MM.1S (cell line): ENCODE data around the gene CTCFL.

Experiments used
- DNase-seq: peaks from one replicate; pipeline ENCODE4 v3.0.0-alpha.2; 2015
- H2AFZ ChIP-seq: fragments of 300-600 bp; sonication (generic); 2 replicates; pipeline ENCODE4 v1.6.0; 2016; ENCODE audit warnings: antibody characterized with exemption, low read length
- H3F3A ChIP-seq: fragments of 300-600 bp; sonication (generic); 2 replicates; pipeline ENCODE4 v1.6.1; 2016; ENCODE audit warnings: mild to moderate bottlenecking, antibody characterized with exemption, low read length, moderate library complexity, mixed read lengths; ENCODE audit not compliant: insufficient read depth
- H3K27ac ChIP-seq: fragments of 300-600 bp; sonication (generic); 2 replicates; pipeline ENCODE4 v1.5.1; 2016; ENCODE audit warnings: mild to moderate bottlenecking, low read length
- H3K27me3 ChIP-seq: fragments of 300-600 bp; sonication (generic); replicated peaks from 2 replicates; pipeline ENCODE4 v1.6.0; 2016; ENCODE audit warnings: low read length; ENCODE audit not compliant: insufficient read depth
- H3K36me3 ChIP-seq: fragments of 300-600 bp; sonication (generic); replicated peaks from 2 replicates; pipeline ENCODE4 v1.6.1; 2016; ENCODE audit warnings: mild to moderate bottlenecking, low read length, mixed read lengths; ENCODE audit not compliant: insufficient read depth
- H3K4me1 ChIP-seq: fragments of 300-600 bp; sonication (generic); 2 replicates; pipeline ENCODE4 v1.6.1; 2016; ENCODE audit warnings: low read length, mixed read lengths
- H3K4me2 ChIP-seq: fragments of 300-600 bp; sonication (generic); 2 replicates; pipeline ENCODE4 v1.6.0; 2016; ENCODE audit warnings: low read depth, low read length
- H3K4me3 ChIP-seq: fragments of 300-600 bp; sonication (generic); 2 replicates; pipeline ENCODE4 v1.5.1; 2016; ENCODE audit warnings: low read length, mixed read lengths
- H3K79me2 ChIP-seq: fragments of 300-600 bp; sonication (generic); 2 replicates; pipeline ENCODE4 v1.6.1; 2016; ENCODE audit warnings: mixed run types, low read length, mixed read lengths
- H3K9ac ChIP-seq: fragments of 300-600 bp; sonication (generic); 2 replicates; pipeline ENCODE4 v1.6.1; 2016; ENCODE audit warnings: low read length, mixed read lengths
- H3K9me2 ChIP-seq: fragments of 300-600 bp; sonication (generic); replicated peaks from 2 replicates; pipeline ENCODE4 v1.6.1; 2016; ENCODE audit warnings: mild to moderate bottlenecking, low read length, mixed read lengths; ENCODE audit not compliant: insufficient read depth
- H3K9me3 ChIP-seq: fragments of 300-600 bp; sonication (generic); replicated peaks from 2 replicates; pipeline ENCODE4 v1.6.1; 2016; ENCODE audit warnings: mild to moderate bottlenecking, low read length, mixed read lengths; ENCODE audit not compliant: insufficient read depth
- H4K20me1 ChIP-seq: fragments of 300-600 bp; sonication (generic); 2 replicates; pipeline ENCODE4 v1.6.1; 2016; ENCODE audit warnings: mild to moderate bottlenecking, low read length, moderate library complexity, mixed read lengths; ENCODE audit not compliant: insufficient read depth
- CTCF ChIP-seq: fragments of 300-600 bp; sonication (generic); IDR thresholded peaks from 2 replicates; pipeline ENCODE4 v1.5.1; 2016; ENCODE audit warnings: antibody characterized with exemption, low read length, mixed read lengths
- EZH2 ChIP-seq: fragments of 300-600 bp; sonication (generic); optimal IDR thresholded peaks from 2 replicates; pipeline ENCODE3; 2017; ENCODE audit warnings: low read depth, mild to moderate bottlenecking, antibody characterized with exemption, low read length, mixed read lengths
- EZH2phosphoT487 ChIP-seq: fragments of 300-600 bp; sonication (generic); IDR thresholded peaks from 2 replicates; pipeline ENCODE4 v1.6.1; 2018; ENCODE audit warnings: antibody characterized with exemption, low read length

CTCFL gene

DNA sequence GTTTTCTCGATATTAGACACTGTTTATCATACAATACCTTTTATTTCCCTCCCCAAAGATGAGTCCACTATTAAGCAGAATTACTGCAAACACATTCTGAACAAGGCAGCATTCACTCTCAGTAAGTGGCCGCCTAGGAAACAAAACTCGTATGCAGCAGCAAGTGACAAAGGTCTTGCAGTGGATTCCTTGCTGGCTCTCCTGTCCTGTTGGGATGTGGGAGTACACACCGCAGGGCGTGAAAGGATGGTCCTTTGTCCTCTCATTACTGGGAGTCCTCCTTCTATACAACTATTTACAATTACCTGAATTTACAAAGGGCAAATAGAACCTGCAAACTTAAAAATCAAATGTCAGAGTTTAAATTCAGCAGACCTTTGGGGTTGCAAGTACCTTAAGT is 16.1 kb downstream of the CTCFL start:
- Histone ChIP-seq H4K20me1 (no peaks in the 10 kb centered on the region), H3K9me3 (no peaks in the 10 kb centered on the region), H3K4me2 (no peak overlapping the region), H3K27me3 (no peaks in the 10 kb centered on the region), H3K27ac (no peak overlapping the region), H2AFZ (no peak overlapping the region), H3K4me1 (no peaks in the 10 kb centered on the region), H3F3A (no peaks in the 10 kb centered on the region), H3K36me3 (no peaks in the 10 kb centered on the region), H3K9me2 (no peaks in the 10 kb centered on the region), H3K79me2 (no peaks in the 10 kb centered on the region), H3K9ac (no peak overlapping the region), H3K4me3 (no peak overlapping the region)
- TF ChIP-seq EZH2phosphoT487 (no peak), CTCF (no peak), EZH2 (no peak)
- no peak for DNase-seq

- no peak overlapping the region for H3K4me3 ChIP-seq
- no peaks in the 10 kb centered on the region for H3K4me1 ChIP-seq
- H4K20me1 ChIP-seq: no peaks in the 10 kb centered on the region
- no peaks in the 10 kb centered on the region for H3K27me3 ChIP-seq
- DNase-seq: no peak
- no peak for TF ChIP-seq CTCF
- TF ChIP-seq EZH2: no peak
- TF ChIP-seq EZH2phosphoT487: no peak
- H3K27ac ChIP-seq: no peak overlapping the region
- H3K9me3 ChIP-seq: no peaks in the 10 kb centered on the region
- no peak overlapping the region for H3K4me2 ChIP-seq
- no peak overlapping the region for H3K9ac ChIP-seq
- H3K36me3 ChIP-seq: no peaks in the 10 kb centered on the region
- no peaks in the 10 kb centered on the region for H3F3A ChIP-seq
- no peaks in the 10 kb centered on the region for H3K9me2 ChIP-seq
- no peaks in the 10 kb centered on the region for H3K79me2 ChIP-seq
- no peak overlapping the region for H2AFZ ChIP-seq
Measured at GRCh38 chr20:57508381-57508780, 16.6 kb downstream of the CTCFL start.

- no peak overlapping the region for H3K4me2 ChIP-seq
- H3K36me3 ChIP-seq: no peaks in the 10 kb centered on the region
- no peaks in the 10 kb centered on the region for H3K4me1 ChIP-seq
- no peak overlapping the region for H3K4me3 ChIP-seq
- TF ChIP-seq EZH2phosphoT487: no peak
- TF ChIP-seq EZH2: no peak
- TF ChIP-seq CTCF: no peak
- no peaks in the 10 kb centered on the region for H3K9me3 ChIP-seq
- H3K9me2 ChIP-seq: no peaks in the 10 kb centered on the region
- no peak overlapping the region for H3K9ac ChIP-seq
- H2AFZ ChIP-seq: no peak overlapping the region
- DNase-seq: no peak
- H3F3A ChIP-seq: no peaks in the 10 kb centered on the region
- no peaks in the 10 kb centered on the region for H3K79me2 ChIP-seq
- H3K27ac ChIP-seq: no peak overlapping the region
- H3K27me3 ChIP-seq: no peaks in the 10 kb centered on the region
- H4K20me1 ChIP-seq: no peaks in the 10 kb centered on the region
Measured at GRCh38 chr20:57507477-57507876, 17.5 kb downstream of the CTCFL start.

- no peak overlapping the region for H2AFZ ChIP-seq
- H4K20me1 ChIP-seq: no peaks in the 10 kb centered on the region
- H3K36me3 ChIP-seq: no peaks in the 10 kb centered on the region
- no peaks in the 10 kb centered on the region for H3K9me2 ChIP-seq
- peaks cover 1% of the 10 kb centered on the region for H3K4me1 ChIP-seq
- H3K4me3 ChIP-seq: no peak overlapping the region
- H3K4me2 ChIP-seq: no peak overlapping the region
- no peaks in the 10 kb centered on the region for H3K27me3 ChIP-seq
- no peak overlapping the region for H3K27ac ChIP-seq
- no peaks in the 10 kb centered on the region for H3K9me3 ChIP-seq
- no peak overlapping the region for H3K9ac ChIP-seq
- H3K79me2 ChIP-seq: no peaks in the 10 kb centered on the region
- DNase-seq: no peak
- TF ChIP-seq EZH2 (no peak), EZH2phosphoT487 (no peak), CTCF (no peak)
- H3F3A ChIP-seq: no peaks in the 10 kb centered on the region
Measured at GRCh38 chr20:57505979-57506378, 19.0 kb downstream of the CTCFL start.
